SU-DHL-6 (cell line): ENCODE data around the gene C11orf65.

Source experiments
- EZH2phosphoT487 ChIP-seq: fragments of 200-600 bp; sonication (generic), shearing (Covaris generic); conservative IDR thresholded peaks from 2 replicates; pipeline ENCODE4 v1.6.1; 2018; ENCODE audit warnings: mild to moderate bottlenecking, antibody characterized with exemption, low read length, moderate library complexity, mixed read lengths
- TF ChIP-seq, protein P1 (sequence below): fragments of 200-600 bp; sonication (generic); IDR thresholded peaks from one replicate; pipeline ENCODE4 v1.5.1; 2017; ENCODE audit warnings: antibody characterized with exemption, mild to moderate bottlenecking, low read length, moderate library complexity; ENCODE audit not compliant: insufficient read depth, poor library complexity, severe bottlenecking

DNA sequence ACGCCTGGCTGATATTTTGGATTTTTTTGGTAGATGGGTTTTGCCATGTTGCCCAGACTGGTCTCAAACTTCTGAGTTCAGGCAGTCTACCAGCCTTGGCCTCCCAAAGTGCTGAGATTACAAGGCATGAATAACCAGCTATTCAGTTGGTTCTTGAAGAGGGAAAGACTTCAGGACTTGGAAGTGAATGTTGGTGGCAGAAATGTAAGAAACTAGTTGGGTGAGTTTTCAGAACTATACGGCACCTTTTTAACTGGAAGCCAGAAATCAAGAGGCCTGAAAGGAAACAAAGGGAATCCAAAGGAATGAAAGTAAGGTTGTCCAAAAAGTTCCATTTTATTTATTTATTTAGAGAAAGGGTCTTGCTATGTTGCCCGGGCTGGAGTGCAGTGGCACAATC, 28.0 kb upstream of the C11orf65 start:
- TF ChIP-seq, protein P1, sequence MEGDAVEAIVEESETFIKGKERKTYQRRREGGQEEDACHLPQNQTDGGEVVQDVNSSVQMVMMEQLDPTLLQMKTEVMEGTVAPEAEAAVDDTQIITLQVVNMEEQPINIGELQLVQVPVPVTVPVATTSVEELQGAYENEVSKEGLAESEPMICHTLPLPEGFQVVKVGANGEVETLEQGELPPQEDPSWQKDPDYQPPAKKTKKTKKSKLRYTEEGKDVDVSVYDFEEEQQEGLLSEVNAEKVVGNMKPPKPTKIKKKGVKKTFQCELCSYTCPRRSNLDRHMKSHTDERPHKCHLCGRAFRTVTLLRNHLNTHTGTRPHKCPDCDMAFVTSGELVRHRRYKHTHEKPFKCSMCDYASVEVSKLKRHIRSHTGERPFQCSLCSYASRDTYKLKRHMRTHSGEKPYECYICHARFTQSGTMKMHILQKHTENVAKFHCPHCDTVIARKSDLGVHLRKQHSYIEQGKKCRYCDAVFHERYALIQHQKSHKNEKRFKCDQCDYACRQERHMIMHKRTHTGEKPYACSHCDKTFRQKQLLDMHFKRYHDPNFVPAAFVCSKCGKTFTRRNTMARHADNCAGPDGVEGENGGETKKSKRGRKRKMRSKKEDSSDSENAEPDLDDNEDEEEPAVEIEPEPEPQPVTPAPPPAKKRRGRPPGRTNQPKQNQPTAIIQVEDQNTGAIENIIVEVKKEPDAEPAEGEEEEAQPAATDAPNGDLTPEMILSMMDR, result no peak
- no peak for TF ChIP-seq EZH2phosphoT487
